Measurements from ENCODE around the gene WDR89. TPM values are rescaled to one million over a fixed set of nuclear protein-coding genes. Genes with fewer than 3 reads are reported as not detected.

Gene WDR89
- total and polyA plus RNA-seq, 9 of the 15 experiments (the other 6 are each of a cell fraction or from before 2014, with no cell fraction given), result 9.3 to 25.6 (median 16.2) TPM

GRCh38 chr14:63551332-63551731 is 90.3 kb downstream of the WDR89 start (continued):
- TF ChIP-seq, protein P1, sequence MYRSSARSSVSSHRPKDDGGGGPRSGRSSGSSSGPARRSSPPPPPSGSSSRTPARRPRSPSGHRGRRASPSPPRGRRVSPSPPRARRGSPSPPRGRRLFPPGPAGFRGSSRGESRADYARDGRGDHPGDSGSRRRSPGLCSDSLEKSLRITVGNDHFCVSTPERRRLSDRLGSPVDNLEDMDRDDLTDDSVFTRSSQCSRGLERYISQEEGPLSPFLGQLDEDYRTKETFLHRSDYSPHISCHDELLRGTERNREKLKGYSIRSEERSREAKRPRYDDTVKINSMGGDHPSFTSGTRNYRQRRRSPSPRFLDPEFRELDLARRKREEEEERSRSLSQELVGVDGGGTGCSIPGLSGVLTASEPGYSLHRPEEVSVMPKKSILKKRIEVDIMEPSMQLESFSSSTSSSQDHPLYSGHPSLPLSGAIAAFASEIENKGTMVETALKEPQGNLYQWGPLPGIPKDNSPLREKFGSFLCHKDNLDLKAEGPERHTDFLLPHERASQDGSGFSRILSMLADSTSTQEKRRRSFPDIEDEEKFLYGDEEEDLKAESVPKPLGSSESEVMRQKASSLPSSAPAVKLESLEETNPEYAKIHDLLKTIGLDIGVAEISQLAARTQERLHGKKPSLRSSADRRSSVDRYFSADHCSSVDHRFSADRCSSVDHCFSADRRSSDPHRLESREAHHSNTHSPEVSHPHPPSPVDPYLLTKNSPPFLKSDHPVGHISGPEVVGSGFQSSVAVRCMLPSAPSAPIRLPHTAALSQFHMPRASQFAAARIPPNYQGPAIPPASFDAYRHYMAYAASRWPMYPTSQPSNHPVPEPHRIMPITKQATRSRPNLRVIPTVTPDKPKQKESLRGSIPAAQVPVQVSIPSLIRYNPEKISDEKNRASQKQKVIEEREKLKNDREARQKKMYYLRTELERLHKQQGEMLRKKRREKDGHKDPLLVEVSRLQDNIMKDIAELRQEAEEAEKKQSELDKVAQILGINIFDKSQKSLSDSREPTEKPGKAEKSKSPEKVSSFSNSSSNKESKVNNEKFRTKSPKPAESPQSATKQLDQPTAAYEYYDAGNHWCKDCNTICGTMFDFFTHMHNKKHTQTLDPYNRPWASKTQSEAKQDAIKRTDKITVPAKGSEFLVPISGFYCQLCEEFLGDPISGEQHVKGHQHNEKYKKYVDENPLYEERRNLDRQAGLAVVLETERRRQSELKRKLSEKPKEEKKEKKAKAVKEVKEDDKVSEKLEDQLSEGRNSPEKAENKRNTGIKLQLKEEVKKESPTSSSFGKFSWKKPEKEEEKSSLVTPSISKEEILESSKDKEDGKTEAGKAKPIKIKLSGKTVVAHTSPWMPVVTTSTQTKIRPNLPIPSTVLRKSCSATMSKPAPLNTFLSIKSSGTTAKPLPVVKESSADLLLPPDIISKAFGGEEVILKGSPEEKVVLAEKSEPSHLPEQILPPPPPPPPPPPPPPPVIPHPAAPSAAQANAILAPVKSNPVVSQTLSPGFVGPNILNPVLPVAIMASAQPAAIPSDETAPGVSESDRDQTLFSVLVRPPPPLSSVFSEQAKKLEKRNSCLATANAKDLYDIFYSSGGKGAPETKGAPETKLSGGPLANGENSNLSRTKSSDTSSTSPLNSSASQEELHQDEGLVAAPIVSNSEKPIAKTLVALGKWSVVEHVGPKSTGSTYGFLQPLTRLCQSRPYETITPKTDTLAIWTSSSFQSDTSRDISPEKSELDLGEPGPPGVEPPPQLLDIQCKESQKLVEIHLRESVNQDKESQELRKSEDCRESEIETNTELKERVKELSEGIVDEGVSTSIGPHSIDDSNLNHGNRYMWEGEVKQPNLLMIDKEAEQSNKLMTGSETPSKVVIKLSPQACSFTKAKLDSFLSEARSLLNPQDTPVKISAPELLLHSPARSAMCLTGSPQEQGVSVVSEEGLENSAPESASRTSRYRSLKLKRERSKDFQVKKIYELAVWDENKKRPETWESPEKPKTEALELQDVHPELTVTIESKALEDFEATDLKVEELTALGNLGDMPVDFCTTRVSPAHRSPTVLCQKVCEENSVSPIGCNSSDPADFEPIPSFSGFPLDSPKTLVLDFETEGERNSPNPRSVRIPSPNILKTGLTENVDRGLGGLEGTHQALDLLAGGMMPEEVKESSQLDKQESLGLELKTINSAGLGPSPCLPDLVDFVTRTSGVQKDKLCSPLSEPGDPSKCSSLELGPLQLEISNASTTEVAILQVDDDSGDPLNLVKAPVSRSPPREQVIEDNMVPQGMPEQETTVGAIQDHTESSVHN (IDR thresholded peaks at IDR 0.05; ENCODE audit: borderline replicate concordance in 1 of 2, low read depth in 1 of 2), result no peak
- TF ChIP-seq HNRNPUL1 (IDR thresholded peaks at IDR 0.05; ENCODE audit: low read length), result no peak
- no peak for TF ChIP-seq ZNF75A (CRISPR knock-in tag; IDR thresholded peaks at IDR 0.05)
- TF ChIP-seq GABPB2 (CRISPR knock-in tag; conservative IDR thresholded peaks at IDR 0.05), result no peak
- TF ChIP-seq, protein P2, sequence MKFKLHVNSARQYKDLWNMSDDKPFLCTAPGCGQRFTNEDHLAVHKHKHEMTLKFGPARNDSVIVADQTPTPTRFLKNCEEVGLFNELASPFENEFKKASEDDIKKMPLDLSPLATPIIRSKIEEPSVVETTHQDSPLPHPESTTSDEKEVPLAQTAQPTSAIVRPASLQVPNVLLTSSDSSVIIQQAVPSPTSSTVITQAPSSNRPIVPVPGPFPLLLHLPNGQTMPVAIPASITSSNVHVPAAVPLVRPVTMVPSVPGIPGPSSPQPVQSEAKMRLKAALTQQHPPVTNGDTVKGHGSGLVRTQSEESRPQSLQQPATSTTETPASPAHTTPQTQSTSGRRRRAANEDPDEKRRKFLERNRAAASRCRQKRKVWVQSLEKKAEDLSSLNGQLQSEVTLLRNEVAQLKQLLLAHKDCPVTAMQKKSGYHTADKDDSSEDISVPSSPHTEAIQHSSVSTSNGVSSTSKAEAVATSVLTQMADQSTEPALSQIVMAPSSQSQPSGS (CRISPR knock-in tag; IDR thresholded peaks at IDR 0.05), result no peak
- TF ChIP-seq, protein P3, sequence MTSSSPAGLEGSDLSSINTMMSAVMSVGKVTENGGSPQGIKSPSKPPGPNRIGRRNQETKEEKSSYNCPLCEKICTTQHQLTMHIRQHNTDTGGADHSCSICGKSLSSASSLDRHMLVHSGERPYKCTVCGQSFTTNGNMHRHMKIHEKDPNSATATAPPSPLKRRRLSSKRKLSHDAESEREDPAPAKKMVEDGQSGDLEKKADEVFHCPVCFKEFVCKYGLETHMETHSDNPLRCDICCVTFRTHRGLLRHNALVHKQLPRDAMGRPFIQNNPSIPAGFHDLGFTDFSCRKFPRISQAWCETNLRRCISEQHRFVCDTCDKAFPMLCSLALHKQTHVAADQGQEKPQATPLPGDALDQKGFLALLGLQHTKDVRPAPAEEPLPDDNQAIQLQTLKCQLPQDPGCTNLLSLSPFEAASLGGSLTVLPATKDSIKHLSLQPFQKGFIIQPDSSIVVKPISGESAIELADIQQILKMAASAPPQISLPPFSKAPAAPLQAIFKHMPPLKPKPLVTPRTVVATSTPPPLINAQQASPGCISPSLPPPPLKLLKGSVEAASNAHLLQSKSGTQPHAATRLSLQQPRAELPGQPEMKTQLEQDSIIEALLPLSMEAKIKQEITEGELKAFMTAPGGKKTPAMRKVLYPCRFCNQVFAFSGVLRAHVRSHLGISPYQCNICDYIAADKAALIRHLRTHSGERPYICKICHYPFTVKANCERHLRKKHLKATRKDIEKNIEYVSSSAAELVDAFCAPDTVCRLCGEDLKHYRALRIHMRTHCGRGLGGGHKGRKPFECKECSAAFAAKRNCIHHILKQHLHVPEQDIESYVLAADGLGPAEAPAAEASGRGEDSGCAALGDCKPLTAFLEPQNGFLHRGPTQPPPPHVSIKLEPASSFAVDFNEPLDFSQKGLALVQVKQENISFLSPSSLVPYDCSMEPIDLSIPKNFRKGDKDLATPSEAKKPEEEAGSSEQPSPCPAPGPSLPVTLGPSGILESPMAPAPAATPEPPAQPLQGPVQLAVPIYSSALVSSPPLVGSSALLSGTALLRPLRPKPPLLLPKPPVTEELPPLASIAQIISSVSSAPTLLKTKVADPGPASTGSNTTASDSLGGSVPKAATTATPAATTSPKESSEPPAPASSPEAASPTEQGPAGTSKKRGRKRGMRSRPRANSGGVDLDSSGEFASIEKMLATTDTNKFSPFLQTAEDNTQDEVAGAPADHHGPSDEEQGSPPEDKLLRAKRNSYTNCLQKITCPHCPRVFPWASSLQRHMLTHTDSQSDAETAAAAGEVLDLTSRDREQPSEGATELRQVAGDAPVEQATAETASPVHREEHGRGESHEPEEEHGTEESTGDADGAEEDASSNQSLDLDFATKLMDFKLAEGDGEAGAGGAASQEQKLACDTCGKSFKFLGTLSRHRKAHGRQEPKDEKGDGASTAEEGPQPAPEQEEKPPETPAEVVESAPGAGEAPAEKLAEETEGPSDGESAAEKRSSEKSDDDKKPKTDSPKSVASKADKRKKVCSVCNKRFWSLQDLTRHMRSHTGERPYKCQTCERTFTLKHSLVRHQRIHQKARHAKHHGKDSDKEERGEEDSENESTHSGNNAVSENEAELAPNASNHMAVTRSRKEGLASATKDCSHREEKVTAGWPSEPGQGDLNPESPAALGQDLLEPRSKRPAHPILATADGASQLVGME (CRISPR knock-in tag; IDR thresholded peaks at IDR 0.05), result no peak
